ENCODE data around the gene CLDN15.

DNA sequence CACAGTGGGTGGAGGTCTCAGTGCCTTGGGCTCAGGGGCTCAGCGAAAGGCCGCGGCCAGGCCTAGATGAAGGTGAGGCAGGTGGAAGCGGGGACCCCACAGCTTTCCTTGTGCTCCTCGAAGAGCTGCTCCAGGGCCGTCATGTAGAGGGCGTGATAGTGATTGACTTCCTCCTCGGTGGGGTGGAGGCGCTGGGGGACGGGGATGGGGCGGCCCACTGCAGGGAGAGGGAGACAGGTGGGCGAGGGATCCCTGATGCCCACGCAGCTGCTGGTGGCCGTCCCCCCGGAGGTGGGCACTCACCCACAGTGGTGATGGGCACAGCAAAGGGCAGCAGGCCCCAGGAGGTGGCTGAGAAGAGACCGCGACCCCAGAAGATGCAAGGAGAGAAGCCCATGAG is 41.7 kb downstream of the CLDN15 start:
- TF ChIP-seq, protein P1, sequence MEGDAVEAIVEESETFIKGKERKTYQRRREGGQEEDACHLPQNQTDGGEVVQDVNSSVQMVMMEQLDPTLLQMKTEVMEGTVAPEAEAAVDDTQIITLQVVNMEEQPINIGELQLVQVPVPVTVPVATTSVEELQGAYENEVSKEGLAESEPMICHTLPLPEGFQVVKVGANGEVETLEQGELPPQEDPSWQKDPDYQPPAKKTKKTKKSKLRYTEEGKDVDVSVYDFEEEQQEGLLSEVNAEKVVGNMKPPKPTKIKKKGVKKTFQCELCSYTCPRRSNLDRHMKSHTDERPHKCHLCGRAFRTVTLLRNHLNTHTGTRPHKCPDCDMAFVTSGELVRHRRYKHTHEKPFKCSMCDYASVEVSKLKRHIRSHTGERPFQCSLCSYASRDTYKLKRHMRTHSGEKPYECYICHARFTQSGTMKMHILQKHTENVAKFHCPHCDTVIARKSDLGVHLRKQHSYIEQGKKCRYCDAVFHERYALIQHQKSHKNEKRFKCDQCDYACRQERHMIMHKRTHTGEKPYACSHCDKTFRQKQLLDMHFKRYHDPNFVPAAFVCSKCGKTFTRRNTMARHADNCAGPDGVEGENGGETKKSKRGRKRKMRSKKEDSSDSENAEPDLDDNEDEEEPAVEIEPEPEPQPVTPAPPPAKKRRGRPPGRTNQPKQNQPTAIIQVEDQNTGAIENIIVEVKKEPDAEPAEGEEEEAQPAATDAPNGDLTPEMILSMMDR (IDR thresholded peaks at IDR 0.05): no peak
- no peak for TF ChIP-seq POLR2A (IDR thresholded peaks at IDR 0.05)
